Lower lobe of right lung (tissue), 2 donors: ENCODE results near the gene NCKAP5. TPM values are rescaled to one million over a fixed set of nuclear protein-coding genes. Genes with fewer than 3 reads are reported as not detected.

ENCODE experiments used
- ATAC-seq, 2 donors: fragments of 200-7000 bp; cut with Tn5 transposase; one replicate each; pipeline ENCODE4 v1.9.1; 2020 to 2022; ENCODE audit warnings: mild to moderate bottlenecking in 2 of 2, moderate library complexity in 2 of 2
- DNase-seq: peaks from one replicate; pipeline ENCODE4 v3.0.0-alpha.2; 2020
- H3K27ac ChIP-seq: fragments of 200-600 bp; one replicate; pipeline ENCODE4 v1.8.0; 2022
- H3K27me3 ChIP-seq: fragments of 200-600 bp; one replicate; pipeline ENCODE4 v1.8.0; 2022; ENCODE audit warnings: low read depth
- H3K36me3 ChIP-seq: fragments of 200-600 bp; one replicate; pipeline ENCODE4 v1.8.0; 2022; ENCODE audit warnings: mild to moderate bottlenecking
- H3K4me1 ChIP-seq: fragments of 200-600 bp; one replicate; pipeline ENCODE4 v1.8.0; 2022
- H3K4me3 ChIP-seq: fragments of 200-600 bp; one replicate; pipeline ENCODE4 v1.8.0; 2022; ENCODE audit warnings: mild to moderate bottlenecking
- H3K9me3 ChIP-seq: fragments of 200-600 bp; one replicate; pipeline ENCODE4 v1.8.0; 2022
- intact Hi-C: fragments of 100-400 bp; cut with DNase I; formaldehyde crosslinking; loops from one replicate; pipeline ENCODE4 v1.11.0; 2022
- total RNA-seq: library from RNA; stranded (reverse); fragmentation: NEBNext Ultra II Directional; extraction: Animal tissue kit (Norgen Biotek cat#: 25700); gene quantifications from one replicate; pipeline ENCODE4 v1.2.1, GENCODE V29; 2021
- TF ChIP-seq, protein P1 (sequence below): fragments of 200-600 bp; IDR thresholded peaks from one replicate; pipeline ENCODE4 v1.8.0; 2022; ENCODE audit warnings: antibody characterized with exemption, mild to moderate bottlenecking
- donor health status: DM: no; HTN: yes; CAD: no; lungs with severe emphysema.

The NCKAP5 gene
- total RNA-seq, 1 donor from 2014 or later, result 34.6 TPM

DNA sequence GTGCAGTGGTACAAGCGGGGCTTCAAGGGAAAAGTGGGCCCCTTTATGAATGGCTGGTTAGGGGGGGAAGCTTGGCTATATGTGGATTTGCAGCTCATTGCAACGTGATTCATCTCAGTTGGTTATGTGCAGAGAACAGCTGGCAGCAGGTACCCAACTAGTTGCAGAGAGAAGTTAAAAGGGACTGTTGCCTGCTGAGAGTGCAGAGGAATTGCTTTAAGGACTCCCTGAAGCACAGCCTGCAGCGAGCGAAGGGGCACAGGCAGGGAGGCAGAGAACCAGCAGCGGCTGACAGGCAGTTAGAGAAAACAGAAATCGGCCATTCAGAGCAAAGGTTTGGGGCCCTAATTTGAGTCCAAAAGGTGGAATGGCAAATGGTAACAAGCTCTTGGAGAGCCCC lies 620.1 kb downstream of the NCKAP5 start:
- Histone ChIP-seq H3K4me3 (no peak overlapping the region), H3K27me3 (no peaks in the 10 kb centered on the region), H3K4me1 (no peaks in the 10 kb centered on the region), H3K36me3 (no peaks in the 10 kb centered on the region), H3K9me3 (no peaks in the 10 kb centered on the region), H3K27ac (no peak overlapping the region)
- TF ChIP-seq, protein P1, sequence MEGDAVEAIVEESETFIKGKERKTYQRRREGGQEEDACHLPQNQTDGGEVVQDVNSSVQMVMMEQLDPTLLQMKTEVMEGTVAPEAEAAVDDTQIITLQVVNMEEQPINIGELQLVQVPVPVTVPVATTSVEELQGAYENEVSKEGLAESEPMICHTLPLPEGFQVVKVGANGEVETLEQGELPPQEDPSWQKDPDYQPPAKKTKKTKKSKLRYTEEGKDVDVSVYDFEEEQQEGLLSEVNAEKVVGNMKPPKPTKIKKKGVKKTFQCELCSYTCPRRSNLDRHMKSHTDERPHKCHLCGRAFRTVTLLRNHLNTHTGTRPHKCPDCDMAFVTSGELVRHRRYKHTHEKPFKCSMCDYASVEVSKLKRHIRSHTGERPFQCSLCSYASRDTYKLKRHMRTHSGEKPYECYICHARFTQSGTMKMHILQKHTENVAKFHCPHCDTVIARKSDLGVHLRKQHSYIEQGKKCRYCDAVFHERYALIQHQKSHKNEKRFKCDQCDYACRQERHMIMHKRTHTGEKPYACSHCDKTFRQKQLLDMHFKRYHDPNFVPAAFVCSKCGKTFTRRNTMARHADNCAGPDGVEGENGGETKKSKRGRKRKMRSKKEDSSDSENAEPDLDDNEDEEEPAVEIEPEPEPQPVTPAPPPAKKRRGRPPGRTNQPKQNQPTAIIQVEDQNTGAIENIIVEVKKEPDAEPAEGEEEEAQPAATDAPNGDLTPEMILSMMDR, result no peak
- no peak for DNase-seq
- intact Hi-C loops, result no loop called here
- ATAC-seq, result no peak

DNA sequence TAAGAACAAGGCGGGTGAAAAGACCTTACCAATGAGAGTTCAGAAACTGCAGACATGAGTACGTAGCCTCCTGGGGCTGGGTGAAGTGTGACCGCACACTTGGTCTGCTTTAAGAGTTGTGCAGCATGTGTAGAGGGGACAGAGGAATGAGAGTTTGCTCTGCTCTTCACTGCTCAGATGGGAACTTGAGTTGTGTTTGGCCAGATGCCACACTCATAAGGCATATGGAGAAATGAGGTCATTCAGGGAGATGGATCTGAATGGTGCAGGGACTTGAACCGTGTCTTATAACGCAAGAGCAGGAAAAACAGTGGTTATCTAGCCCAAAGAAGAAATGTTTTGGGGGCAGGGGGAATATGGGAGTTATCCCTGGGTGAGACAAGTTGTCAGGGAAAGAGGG lies 624.4 kb downstream of the NCKAP5 start:
- ATAC-seq (peak; percentile 52 to 67), DNase-seq (no peak)
- no peaks in the 10 kb centered on the region for H3K27me3 ChIP-seq
- intact Hi-C loops, result no loop called here
- H3K4me1 ChIP-seq, result no peaks in the 10 kb centered on the region
- H3K4me3 ChIP-seq, result no peak overlapping the region
- no peak overlapping the region for H3K27ac ChIP-seq
- TF ChIP-seq, protein P1, result no peak
- H3K9me3 ChIP-seq, result no peaks in the 10 kb centered on the region
- no peaks in the 10 kb centered on the region for H3K36me3 ChIP-seq

DNA sequence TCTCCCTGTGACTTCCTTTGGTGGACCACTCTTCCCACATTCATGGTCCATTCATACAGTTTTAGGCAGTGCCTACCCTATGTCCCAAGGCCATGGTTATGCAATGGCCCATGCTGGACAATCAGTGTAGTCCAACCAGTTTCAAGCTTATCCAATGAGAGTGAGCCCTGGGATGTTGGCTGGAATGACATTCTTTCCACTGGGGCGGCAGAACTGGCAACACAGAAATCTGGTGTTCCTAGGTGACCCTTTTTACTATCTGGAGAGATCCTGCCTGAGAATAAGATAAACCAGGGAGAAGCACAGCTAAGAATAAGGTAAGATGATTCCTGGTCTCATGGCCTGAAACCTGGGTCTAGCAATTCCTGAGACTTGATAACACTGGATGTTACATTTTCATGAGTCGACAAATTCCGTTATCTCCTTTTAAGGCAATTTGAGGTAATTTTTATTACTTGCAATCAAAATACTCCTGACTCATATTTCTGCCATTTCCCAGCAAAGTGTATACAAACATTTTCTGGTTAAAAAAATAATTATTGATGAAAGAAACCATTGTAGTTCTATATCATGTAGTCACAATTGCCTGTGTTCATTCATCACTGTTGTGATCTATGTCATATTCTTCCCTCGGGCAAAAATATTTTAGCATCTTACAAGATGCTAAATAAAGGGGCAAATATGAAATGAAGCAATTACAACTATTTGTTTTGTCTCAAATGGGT lies 626.8 kb downstream of the NCKAP5 start:
- Histone ChIP-seq H3K36me3 (no peaks in the 10 kb centered on the region), H3K9me3 (no peaks in the 10 kb centered on the region), H3K27ac (no peak overlapping the region), H3K27me3 (no peaks in the 10 kb centered on the region), H3K4me3 (no peak overlapping the region), H3K4me1 (no peaks in the 10 kb centered on the region)
- ATAC-seq (no peak), DNase-seq (no peak)
- TF ChIP-seq, protein P1, result no peak
- intact Hi-C loops, result no loop called here

DNA sequence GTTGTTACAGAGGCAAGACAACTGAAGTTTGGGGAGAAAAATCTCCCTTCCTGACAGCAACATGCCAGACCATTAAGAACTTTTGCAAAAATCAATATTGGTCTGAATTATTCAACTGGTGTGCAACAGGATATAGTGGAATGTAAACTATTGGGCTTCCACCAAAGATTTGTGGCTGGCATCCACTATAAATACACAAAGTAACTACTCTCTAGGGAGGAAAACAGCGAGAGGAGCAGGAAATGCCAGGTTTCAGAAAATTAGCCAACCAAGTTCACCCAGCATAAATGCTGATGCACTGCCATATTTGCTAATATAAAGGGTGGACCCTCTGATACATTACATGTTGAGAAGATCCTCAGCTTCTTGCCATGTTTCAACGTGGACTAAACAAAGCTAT lies 630.6 kb downstream of the NCKAP5 start:
- TF ChIP-seq, protein P1, result no peak
- no peak for DNase-seq
- Histone ChIP-seq H3K4me1 (no peaks in the 10 kb centered on the region), H3K27me3 (no peaks in the 10 kb centered on the region), H3K4me3 (no peak overlapping the region), H3K9me3 (no peaks in the 10 kb centered on the region), H3K36me3 (no peaks in the 10 kb centered on the region), H3K27ac (no peak overlapping the region)
- intact Hi-C loops, result no loop called here
- ATAC-seq, result no peak

DNA sequence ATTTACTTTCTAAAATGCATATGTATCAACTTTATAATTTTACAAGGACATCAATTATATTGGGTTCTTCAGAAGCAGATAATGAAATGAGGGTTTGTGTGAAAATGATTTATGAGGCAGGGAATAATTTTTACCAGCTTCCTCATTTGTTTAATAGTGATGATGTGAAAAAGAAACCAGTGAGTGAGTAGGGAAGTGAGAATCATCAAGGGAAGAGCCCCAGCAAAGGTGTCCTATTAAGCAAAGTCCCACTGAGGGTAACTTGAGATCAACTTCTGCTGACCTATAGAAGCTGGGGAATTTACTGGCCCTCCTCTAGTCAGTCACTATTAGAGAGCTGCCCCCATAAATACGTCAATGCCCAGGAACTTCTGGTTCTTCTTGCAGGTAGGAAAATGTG lies 631.5 kb downstream of the NCKAP5 start:
- Histone ChIP-seq H3K36me3 (no peaks in the 10 kb centered on the region), H3K4me3 (no peak overlapping the region), H3K4me1 (no peaks in the 10 kb centered on the region), H3K27ac (no peak overlapping the region), H3K27me3 (no peaks in the 10 kb centered on the region), H3K9me3 (no peaks in the 10 kb centered on the region)
- intact Hi-C loops, result no loop called here
- DNase-seq, result no peak
- TF ChIP-seq, protein P1, result no peak
- ATAC-seq, result no peak
